ENCODE results near the gene PNCK.

The PNCK gene

GRCh38 chrX:153633607-153634180, 39.9 kb downstream of the PNCK start:
- no peak for DNase-seq (ENCODE audit: low read depth)
- H3K4me3 ChIP-seq (ENCODE audit: low read depth, low read length): no peak overlapping the region
- TF ChIP-seq CTCF (IDR thresholded peaks at IDR 0.05; ENCODE audit: low read depth, low read length, missing control alignments): no peak

- no peak overlapping the region for H3K4me3 ChIP-seq (ENCODE audit: low read depth, low read length)
- TF ChIP-seq CTCF (IDR thresholded peaks at IDR 0.05; ENCODE audit: low read depth, low read length, missing control alignments): no peak
- no peak for DNase-seq (ENCODE audit: low read depth)
Measured at GRCh38 chrX:153633048-153633447, 40.6 kb downstream of the PNCK start.

- DNase-seq (ENCODE audit: low read depth): no peak
- H3K4me3 ChIP-seq (ENCODE audit: low read depth, low read length): no peak overlapping the region
- no peak for TF ChIP-seq CTCF (IDR thresholded peaks at IDR 0.05; ENCODE audit: low read depth, low read length, missing control alignments)
Measured at GRCh38 chrX:153632595-153632946, 41.0 kb downstream of the PNCK start.

- no peak for TF ChIP-seq CTCF (IDR thresholded peaks at IDR 0.05; ENCODE audit: low read depth, low read length, missing control alignments)
Measured at GRCh38 chrX:153631907-153632594, 41.6 kb downstream of the PNCK start.

GRCh38 chrX:153631346-153631745, 42.3 kb downstream of the PNCK start:
- H3K4me3 ChIP-seq (ENCODE audit: low read depth, low read length): no peak overlapping the region
- DNase-seq (ENCODE audit: low read depth): no peak
- TF ChIP-seq CTCF (IDR thresholded peaks at IDR 0.05; ENCODE audit: low read depth, low read length, missing control alignments): no peak

More at GRCh38 chrX:153631907-153632594, 41.6 kb downstream of the PNCK start:
- H3K4me3 ChIP-seq (ENCODE audit: low read depth, low read length): no peak overlapping the region
- no peak for DNase-seq (ENCODE audit: low read depth)

GRCh38 chrX:153628665-153629064, 44.9 kb downstream of the PNCK start:
- TF ChIP-seq CTCF (IDR thresholded peaks at IDR 0.05; ENCODE audit: low read depth, low read length, missing control alignments): no peak
- H3K4me3 ChIP-seq (ENCODE audit: low read depth, low read length): no peak overlapping the region
- no peak for DNase-seq (ENCODE audit: low read depth)

GRCh38 chrX:153628129-153628528, 45.5 kb downstream of the PNCK start:
- no peak overlapping the region for H3K4me3 ChIP-seq (ENCODE audit: low read depth, low read length)
- no peak for TF ChIP-seq CTCF (IDR thresholded peaks at IDR 0.05; ENCODE audit: low read depth, low read length, missing control alignments)
- no peak for DNase-seq (ENCODE audit: low read depth)

Data from GM12864 (cell line).